HFFc6 (cell line): ENCODE data around the gene NMRK1. TPM values are rescaled to one million over a fixed set of nuclear protein-coding genes. Genes with fewer than 3 reads are reported as not detected.

Experiments used
- DNase-seq: peaks from one replicate; pipeline ENCODE4 v3.0.0-alpha.2; 2018
- H3K27ac Mint-ChIP-seq: 2 replicates; pipeline ENCODE4 v1.8.0; 2020; ENCODE audit warnings: mild to moderate bottlenecking, mixed read lengths
- H3K27me3 Mint-ChIP-seq: 2 replicates; pipeline ENCODE4 v1.8.0; 2021; ENCODE audit warnings: mild to moderate bottlenecking, moderate library complexity, mixed read lengths; ENCODE audit not compliant: insufficient read depth
- H3K36me3 Mint-ChIP-seq: 2 replicates; pipeline ENCODE4 v1.8.0; 2021; ENCODE audit warnings: low read depth, mixed read lengths
- H3K4me1 Mint-ChIP-seq: 2 replicates; pipeline ENCODE4 v1.8.0; 2020; ENCODE audit warnings: low read depth, mixed read lengths
- H3K4me3 Mint-ChIP-seq: 2 replicates; pipeline ENCODE4 v1.8.0; 2020; ENCODE audit warnings: mild to moderate bottlenecking, moderate library complexity, mixed read lengths
- H3K9me3 Mint-ChIP-seq: 2 replicates; pipeline ENCODE4 v1.8.0; 2020; ENCODE audit warnings: mild to moderate bottlenecking, mixed read lengths
- CTCF ChIP-seq: fragments of 200-600 bp; sonication (generic); IDR thresholded peaks from 2 replicates; pipeline ENCODE4 v1.5.0; 2021; ENCODE audit warnings: antibody characterized with exemption, mild to moderate bottlenecking
- total RNA-seq, 6 experiments: library from RNA; stranded (reverse); fragmentation: NEBNext Ultra II Directional; extraction: Animal tissue kit (Norgen Biotek cat#: 25700); gene quantifications; 2 replicates in 1 of 6; 3 replicates in 5 of 6; pipeline ENCODE4 v1.2.3, GENCODE V29; 2021

Gene NMRK1
- total RNA-seq, 6 experiments from 2014 or later = 16.7 to 23.2 (median 18.7) TPM

- Mint-ChIP-seq H3K27ac (no peak overlapping the region), H3K4me3 (no peak overlapping the region), H3K9me3 (no peaks in the 10 kb centered on the region), H3K36me3 (peaks cover 5% of the 10 kb centered on the region), H3K4me1 (peaks cover 5% of the 10 kb centered on the region; the same call in 1 of the 2 replicates), H3K27me3 (no peaks in the 10 kb centered on the region)
- DNase-seq = no peak
- no peak for TF ChIP-seq CTCF
Measured at GRCh38 chr9:75019022-75019421, 68.9 kb downstream of the NMRK1 start.

- no peaks in the 10 kb centered on the region for H3K27me3 Mint-ChIP-seq
- no peak for TF ChIP-seq CTCF
- H3K36me3 Mint-ChIP-seq = peaks cover 5% of the 10 kb centered on the region; the same call in 1 of the 2 replicates
- no peak overlapping the region for H3K27ac Mint-ChIP-seq
- no peak overlapping the region for H3K4me3 Mint-ChIP-seq
- no peaks in the 10 kb centered on the region for H3K9me3 Mint-ChIP-seq
- DNase-seq = no peak
- H3K4me1 Mint-ChIP-seq = peaks cover 5% of the 10 kb centered on the region; the same call in 1 of the 2 replicates
Measured at GRCh38 chr9:75017378-75017777, 70.6 kb downstream of the NMRK1 start.

- no peak for TF ChIP-seq CTCF
- Mint-ChIP-seq H3K27ac (no peak overlapping the region), H3K4me3 (no peak overlapping the region), H3K36me3 (peaks cover 9% of the 10 kb centered on the region; the same call in 1 of the 2 replicates), H3K27me3 (no peaks in the 10 kb centered on the region; the same call in 1 of the 2 replicates), H3K9me3 (no peaks in the 10 kb centered on the region), H3K4me1 (no peaks in the 10 kb centered on the region)
- no peak for DNase-seq
Measured at GRCh38 chr9:75013735-75014134, 74.2 kb downstream of the NMRK1 start.

Other genes with a start within 250 kb of the NMRK1 start
- not detected for gene TRPM6, start 200.2 kb downstream of the NMRK1 start, total RNA-seq
- 10 to 100 TPM in 1 of 6 experiments, 1 to 10 TPM in 5; 5.7 to 12.0 (median 8.2) TPM for gene C9orf40, start 135.2 kb downstream of the NMRK1 start, total RNA-seq
- gene CARNMT1, start 59.9 kb downstream of the NMRK1 start, total RNA-seq = 10 to 100 TPM; 28.1 to 34.3 (median 30.8) TPM
- gene OSTF1, start 359 bp upstream of the NMRK1 start, total RNA-seq = 10 to 100 TPM; 57.9 to 71.6 (median 61.4) TPM